ENCODE data around the gene CENPT. TPM values are rescaled to one million over a fixed set of nuclear protein-coding genes. Genes with fewer than 3 reads are reported as not detected.

CENPT gene
- total RNA-seq, 1 experiment from 2014 or later: 60.9 TPM

DNA sequence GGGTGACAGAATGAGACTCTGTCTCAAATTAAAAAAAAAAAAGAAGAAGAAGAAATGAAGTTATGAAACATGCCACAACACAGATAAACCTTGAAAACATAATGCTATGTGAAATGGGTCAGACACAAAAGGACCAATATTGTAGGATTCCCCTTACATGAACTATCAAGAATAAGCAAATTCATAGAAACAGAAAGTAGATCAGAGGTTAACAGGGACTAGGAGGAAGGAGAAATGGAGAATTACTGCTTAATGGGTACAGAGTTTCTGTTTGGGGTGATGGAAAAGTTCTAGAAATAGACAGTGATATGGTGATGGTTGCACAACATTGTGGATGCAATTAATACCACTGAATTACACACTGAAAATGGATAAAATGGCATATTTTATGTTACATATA lies 57.4 kb downstream of the CENPT start:
- Histone ChIP-seq H3K23ac (ENCODE audit: insufficient read length, low read depth, low read length) (no peak overlapping the region), H3K4ac (ENCODE audit: low read depth, low read length) (no peak overlapping the region), H4K8ac (replicated peaks; ENCODE audit: insufficient read length, low read depth, low read length) (no peak overlapping the region), H2AK5ac (ENCODE audit: insufficient read length, low read length) (no peak overlapping the region), H3T11ph (ENCODE audit: low read length) (no peak overlapping the region), H3K4me1 (ENCODE audit: insufficient read depth, low read length) (no peaks in the 10 kb centered on the region), H4K91ac (ENCODE audit: insufficient read length, low read depth, low read length) (no peak overlapping the region), H3K27ac (ENCODE audit: insufficient read length, low read depth, low read length) (no peak overlapping the region), H3K14ac (ENCODE audit: insufficient read depth, low read length) (no peak overlapping the region), H2AFZ (ENCODE audit: low read length) (no peak overlapping the region), H2BK20ac (ENCODE audit: low read depth, low read length, poor library complexity, severe bottlenecking) (no peak overlapping the region), H3K23me2 (ENCODE audit: insufficient read length, low read depth, low read length, poor library complexity, severe bottlenecking) (no peaks in the 10 kb centered on the region), H4K20me1 (ENCODE audit: control insufficient read depth, insufficient read depth, insufficient read length) (no peaks in the 10 kb centered on the region), H3K18ac (ENCODE audit: insufficient read length, low read depth, low read length) (no peak overlapping the region), H2BK12ac (ENCODE audit: insufficient read length, low read depth, low read length) (no peak overlapping the region), H4K5ac (ENCODE audit: insufficient read length, low read depth, low read length) (no peak overlapping the region), H3K56ac (ENCODE audit: insufficient read length, low read depth, low read length) (no peak overlapping the region), H3K79me2 (ENCODE audit: insufficient read depth, low read length) (no peaks in the 10 kb centered on the region; the same call in 1 of the 2 replicates), H3K27me3 (ENCODE audit: insufficient read depth, low read length) (no peaks in the 10 kb centered on the region), H3K9me3 (ENCODE audit: control insufficient read depth, low read depth, low read length) (no peaks in the 10 kb centered on the region), H2BK5ac (ENCODE audit: insufficient read length, low read length) (no peak overlapping the region), H2BK120ac (ENCODE audit: low read depth, low read length, poor library complexity, severe bottlenecking) (no peak overlapping the region), H3K79me1 (ENCODE audit: insufficient read depth, low read depth, low read length, poor library complexity, severe bottlenecking) (no peaks in the 10 kb centered on the region), H3K9ac (ENCODE audit: extremely low read depth, insufficient read length, low read length) (no peak overlapping the region), H2BK15ac (ENCODE audit: low read depth, low read length) (no peak overlapping the region), H3K4me2 (ENCODE audit: insufficient read depth, insufficient read length, low read length) (no peak overlapping the region)
- Mint-ChIP-seq H3K36me3 (ENCODE audit: insufficient read depth in 1 of 3, low read depth in 3 of 3) (no peaks in the 10 kb centered on the region; a peak in 2 of 7 replicates), H3K27ac (no peak overlapping the region; a peak in 1 of 7 replicates), H3K9me3 (no peaks in the 10 kb centered on the region), H3K4me3 (no peak overlapping the region; a peak in 1 of 5 replicates), H3K4me1 (no peaks in the 10 kb centered on the region), H3K27me3 (ENCODE audit: low read depth) (no peaks in the 10 kb centered on the region)
- TF ChIP-seq, protein P1, sequence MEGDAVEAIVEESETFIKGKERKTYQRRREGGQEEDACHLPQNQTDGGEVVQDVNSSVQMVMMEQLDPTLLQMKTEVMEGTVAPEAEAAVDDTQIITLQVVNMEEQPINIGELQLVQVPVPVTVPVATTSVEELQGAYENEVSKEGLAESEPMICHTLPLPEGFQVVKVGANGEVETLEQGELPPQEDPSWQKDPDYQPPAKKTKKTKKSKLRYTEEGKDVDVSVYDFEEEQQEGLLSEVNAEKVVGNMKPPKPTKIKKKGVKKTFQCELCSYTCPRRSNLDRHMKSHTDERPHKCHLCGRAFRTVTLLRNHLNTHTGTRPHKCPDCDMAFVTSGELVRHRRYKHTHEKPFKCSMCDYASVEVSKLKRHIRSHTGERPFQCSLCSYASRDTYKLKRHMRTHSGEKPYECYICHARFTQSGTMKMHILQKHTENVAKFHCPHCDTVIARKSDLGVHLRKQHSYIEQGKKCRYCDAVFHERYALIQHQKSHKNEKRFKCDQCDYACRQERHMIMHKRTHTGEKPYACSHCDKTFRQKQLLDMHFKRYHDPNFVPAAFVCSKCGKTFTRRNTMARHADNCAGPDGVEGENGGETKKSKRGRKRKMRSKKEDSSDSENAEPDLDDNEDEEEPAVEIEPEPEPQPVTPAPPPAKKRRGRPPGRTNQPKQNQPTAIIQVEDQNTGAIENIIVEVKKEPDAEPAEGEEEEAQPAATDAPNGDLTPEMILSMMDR (conservative IDR thresholded peaks at IDR 0.05): no peak
- no peak for DNase-seq
